ENCODE results near the gene TM4SF4. TPM values are rescaled to one million over a fixed set of nuclear protein-coding genes. Genes with fewer than 3 reads are reported as not detected.

TM4SF4 gene
- total RNA-seq, 1 donor from 2014 or later, result not detected

DNA sequence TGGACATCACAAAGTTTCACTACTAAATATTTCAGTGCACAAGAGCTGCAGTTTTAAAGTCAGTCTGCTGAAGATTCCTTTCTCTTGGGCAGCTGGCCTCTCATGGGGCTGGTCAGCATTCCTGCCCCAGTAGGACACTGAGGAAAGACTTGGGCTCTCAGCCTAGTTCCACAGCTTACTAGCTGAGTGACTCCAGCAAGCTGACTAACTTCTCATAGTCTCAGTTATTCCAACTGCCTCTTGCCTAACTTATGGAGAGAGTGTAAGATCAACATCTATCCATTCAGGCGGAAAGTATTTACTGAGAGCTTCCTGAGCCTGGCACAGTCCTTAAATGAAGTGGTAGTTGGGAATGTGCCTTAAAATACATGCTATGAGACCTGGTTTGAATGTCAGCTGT, 27.0 kb downstream of the TM4SF4 start:
- Mint-ChIP-seq H3K9me3 (no peaks in the 10 kb centered on the region), H3K27ac (no peak overlapping the region), H3K36me3 (no peaks in the 10 kb centered on the region), H3K27me3 (ENCODE audit: insufficient read depth, low read depth) (peaks cover 4% of the 10 kb centered on the region), H3K4me1 (peaks cover 12% of the 10 kb centered on the region), H3K4me3 (no peak overlapping the region)
- no peaks in the 10 kb centered on the region for H3K27me3 ChIP-seq
- no peak overlapping the region for H3K4me2 ChIP-seq
- H3K27ac ChIP-seq, result no peak overlapping the region
- H3K4me1 ChIP-seq, result peaks cover 7% of the 10 kb centered on the region
- TF ChIP-seq CTCF (IDR thresholded peaks at IDR 0.05), result no peak
- no peak for TF ChIP-seq EZH2 (IDR thresholded peaks at IDR 0.05)
- TF ChIP-seq EZH2phosphoT487 (IDR thresholded peaks at IDR 0.05), result no peak
- H3K4me3 ChIP-seq, result no peak overlapping the region
- peak overlapping the region; percentile 85 for H2AFZ ChIP-seq (replicated peaks)
- no peak overlapping the region for H3K9ac ChIP-seq
- no peaks in the 10 kb centered on the region for H3K9me3 ChIP-seq (ENCODE audit: low read depth)
- no peaks in the 10 kb centered on the region for H3K79me2 ChIP-seq (ENCODE audit: low read depth)
- DNase-seq (ENCODE audit: low spot score), result no peak
- H3F3A ChIP-seq (ENCODE audit: low read depth), result no peaks in the 10 kb centered on the region
- no peaks in the 10 kb centered on the region for H3K36me3 ChIP-seq
- H4K20me1 ChIP-seq (ENCODE audit: low read depth), result no peaks in the 10 kb centered on the region

GRCh38 chr3:149502438-149502837, 27.9 kb downstream of the TM4SF4 start:
- DNase-seq (ENCODE audit: low spot score), result no peak
- H3K4me3 Mint-ChIP-seq, result no peak overlapping the region

DNA sequence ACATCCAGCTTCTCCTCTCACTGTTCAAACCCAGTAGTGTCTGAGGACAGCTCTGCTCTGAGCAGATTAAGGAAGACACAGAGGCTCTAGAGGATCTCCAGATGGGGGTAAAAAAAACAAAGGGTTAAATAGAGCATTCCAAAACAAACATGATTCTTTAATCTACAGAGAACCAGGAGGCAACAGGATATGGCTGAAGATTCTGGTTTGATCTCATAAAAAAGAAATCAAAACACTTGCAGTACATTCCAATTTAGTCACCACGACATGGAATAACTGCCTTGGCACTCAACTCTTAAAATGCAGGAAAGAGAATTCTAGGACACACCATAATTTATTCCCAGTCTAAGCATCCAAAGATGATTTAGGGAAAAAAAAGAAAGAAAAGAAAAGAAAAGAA, 32.0 kb downstream of the TM4SF4 start:
- Mint-ChIP-seq H3K36me3 (no peaks in the 10 kb centered on the region), H3K27me3 (ENCODE audit: insufficient read depth, low read depth) (peaks cover 6% of the 10 kb centered on the region), H3K4me3 (no peak overlapping the region), H3K9me3 (no peaks in the 10 kb centered on the region), H3K27ac (no peak overlapping the region), H3K4me1 (peaks cover 21% of the 10 kb centered on the region)
- Histone ChIP-seq H3F3A (ENCODE audit: low read depth) (no peaks in the 10 kb centered on the region), H3K9ac (no peak overlapping the region), H3K4me2 (no peak overlapping the region), H3K36me3 (no peaks in the 10 kb centered on the region), H4K20me1 (ENCODE audit: low read depth) (no peaks in the 10 kb centered on the region), H3K79me2 (ENCODE audit: low read depth) (no peaks in the 10 kb centered on the region), H2AFZ (replicated peaks) (no peak overlapping the region), H3K4me1 (peaks cover 4% of the 10 kb centered on the region), H3K27me3 (no peaks in the 10 kb centered on the region), H3K27ac (no peak overlapping the region), H3K4me3 (no peak overlapping the region), H3K9me3 (ENCODE audit: low read depth) (no peaks in the 10 kb centered on the region)
- no peak for DNase-seq (ENCODE audit: low spot score)
- TF ChIP-seq EZH2phosphoT487 (IDR thresholded peaks at IDR 0.05) (no peak), CTCF (IDR thresholded peaks at IDR 0.05) (no peak), EZH2 (IDR thresholded peaks at IDR 0.05) (no peak)

More at GRCh38 chr3:149502438-149502837, 27.9 kb downstream of the TM4SF4 start:
- Histone ChIP-seq H3K79me2 (ENCODE audit: low read depth) (no peaks in the 10 kb centered on the region), H3F3A (ENCODE audit: low read depth) (no peaks in the 10 kb centered on the region), H2AFZ (replicated peaks) (no peak overlapping the region), H3K9me3 (ENCODE audit: low read depth) (no peaks in the 10 kb centered on the region), H3K4me1 (peaks cover 9% of the 10 kb centered on the region), H4K20me1 (ENCODE audit: low read depth) (no peaks in the 10 kb centered on the region), H3K27me3 (no peaks in the 10 kb centered on the region), H3K4me3 (no peak overlapping the region), H3K4me2 (no peak overlapping the region), H3K36me3 (no peaks in the 10 kb centered on the region), H3K27ac (no peak overlapping the region), H3K9ac (no peak overlapping the region)
- Mint-ChIP-seq H3K27ac (no peak overlapping the region), H3K36me3 (no peaks in the 10 kb centered on the region), H3K27me3 (ENCODE audit: insufficient read depth, low read depth) (peaks cover 4% of the 10 kb centered on the region), H3K9me3 (no peaks in the 10 kb centered on the region), H3K4me1 (peaks cover 14% of the 10 kb centered on the region)
- TF ChIP-seq CTCF (IDR thresholded peaks at IDR 0.05) (no peak), EZH2phosphoT487 (IDR thresholded peaks at IDR 0.05) (no peak), EZH2 (IDR thresholded peaks at IDR 0.05) (no peak)
